Central memory CD8-positive, alpha-beta T cell (primary cell): ENCODE data around the gene WRAP53.
"Not testable (repeated sequence)": the region's sequence is repeated elsewhere in the genome, so short reads cannot be mapped to it uniquely, and the experiment has no call there.

ENCODE experiments used
- ATAC-seq: fragments of 150-1000 bp; cut with Tn5 transposase; replicated peaks from 2 replicates; pipeline ENCODE4 v1.10.0; 2022; ENCODE audit warnings: mild to moderate bottlenecking, moderate FRiP score, moderate number of reproducible peaks; ENCODE audit not compliant: poor library complexity, severe bottlenecking; ENCODE audit errors: extremely low read depth
- DNase-seq, 2 donors: peaks; one replicate each; pipeline ENCODE4 v3.0.0; 2021; ENCODE audit warnings: low spot score in 2 of 2
- H3K27ac Mint-ChIP-seq: one replicate; pipeline ENCODE4 v1.8.0; 2022; ENCODE audit warnings: low read depth, mild to moderate bottlenecking, moderate library complexity, mixed read lengths
- H3K27me3 Mint-ChIP-seq: one replicate; pipeline ENCODE4 v1.8.0; 2022; ENCODE audit warnings: mixed read lengths
- H3K36me3 Mint-ChIP-seq: one replicate; pipeline ENCODE4 v1.8.0; 2022; ENCODE audit warnings: mild to moderate bottlenecking, moderate library complexity, mixed read lengths; ENCODE audit not compliant: insufficient read depth
- H3K4me1 Mint-ChIP-seq: one replicate; pipeline ENCODE4 v1.8.0; 2022; ENCODE audit warnings: mixed read lengths
- H3K4me3 Mint-ChIP-seq: one replicate; pipeline ENCODE4 v1.8.0; 2022; ENCODE audit warnings: mild to moderate bottlenecking, moderate library complexity, mixed read lengths
- H3K9me3 Mint-ChIP-seq: one replicate; pipeline ENCODE4 v1.8.0; 2022; ENCODE audit warnings: mixed read lengths

Gene WRAP53

GRCh38 chr17:7687908-7688807, at the start of gene WRAP53:
Gene WRAP53, plus strand, starts transcription at chr17:7688477. Its CDS starts 172 bp downstream, at chr17:7688649.
- Mint-ChIP-seq H3K27ac (peak within 1 kb of the TSS; percentile 100), H3K36me3 (peaks cover 42% of the 10 kb centered on the region), H3K9me3 (no peaks in the 10 kb centered on the region), H3K4me1 (peaks cover 52% of the 10 kb centered on the region), H3K27me3 (no peaks in the 10 kb centered on the region), H3K4me3 (peak within 1 kb of the TSS; percentile 89)
- peak; percentile 74 for ATAC-seq
- peak; percentile 96 to 97 for DNase-seq

GRCh38 chr17:7640783-7641182, 47.5 kb upstream of the WRAP53 start:
- no peak for DNase-seq
- Mint-ChIP-seq H3K4me3 (no peak overlapping the region), H3K9me3 (no peaks in the 10 kb centered on the region), H3K27ac (no peak overlapping the region), H3K36me3 (no peaks in the 10 kb centered on the region), H3K4me1 (no peaks in the 10 kb centered on the region), H3K27me3 (peaks cover 12% of the 10 kb centered on the region)
- ATAC-seq = no peak

GRCh38 chr17:7641635-7642034, 46.6 kb upstream of the WRAP53 start:
- not testable (repeated sequence) for ATAC-seq, H3K4me3 Mint-ChIP-seq, H3K27ac Mint-ChIP-seq, DNase-seq, H3K36me3 Mint-ChIP-seq, H3K4me1 Mint-ChIP-seq, H3K9me3 Mint-ChIP-seq
- H3K27me3 Mint-ChIP-seq = peaks cover 21% of the 10 kb centered on the region

GRCh38 chr17:7644775-7645174, 43.5 kb upstream of the WRAP53 start:
- H3K9me3 Mint-ChIP-seq = no peaks in the 10 kb centered on the region
- H3K4me3 Mint-ChIP-seq = no peak overlapping the region
- ATAC-seq (no peak), DNase-seq (no peak)
- H3K36me3 Mint-ChIP-seq = peaks cover 2% of the 10 kb centered on the region
- peaks cover 42% of the 10 kb centered on the region for H3K27me3 Mint-ChIP-seq
- no peak overlapping the region for H3K27ac Mint-ChIP-seq
- peaks cover 1% of the 10 kb centered on the region for H3K4me1 Mint-ChIP-seq

GRCh38 chr17:7646457-7646856, 41.8 kb upstream of the WRAP53 start:
- Mint-ChIP-seq H3K27ac (no peak overlapping the region), H3K4me3 (no peak overlapping the region), H3K36me3 (peaks cover 4% of the 10 kb centered on the region), H3K27me3 (peaks cover 59% of the 10 kb centered on the region), H3K9me3 (no peaks in the 10 kb centered on the region), H3K4me1 (peaks cover 18% of the 10 kb centered on the region)
- ATAC-seq (no peak), DNase-seq (no peak)

- peaks cover 18% of the 10 kb centered on the region for H3K4me1 Mint-ChIP-seq
- DNase-seq = no peak
- H3K27ac Mint-ChIP-seq = no peak overlapping the region
These were observed 41.3 kb upstream of the WRAP53 start for GRCh38 chr17:7647018-7647417.

GRCh38 chr17:7650509-7651096, 37.7 kb upstream of the WRAP53 start, which contains the start of gene ATP1B2:
Gene ATP1B2, plus strand, starts transcription at chr17:7650926. Its CDS starts 593 bp downstream, at chr17:7651519.
- peak; percentile 85 for ATAC-seq
- Mint-ChIP-seq H3K27ac (no peak within 1 kb of the TSS), H3K27me3 (peaks cover 78% of the 10 kb centered on the region), H3K9me3 (no peaks in the 10 kb centered on the region), H3K4me1 (peaks cover 18% of the 10 kb centered on the region), H3K4me3 (peak within 1 kb of the TSS; percentile 69), H3K36me3 (peaks cover 6% of the 10 kb centered on the region)
- peak; percentile 35 to 41 for DNase-seq

More at GRCh38 chr17:7647018-7647417, 41.3 kb upstream of the WRAP53 start:
- Mint-ChIP-seq H3K9me3 (no peaks in the 10 kb centered on the region), H3K27me3 (peaks cover 61% of the 10 kb centered on the region), H3K36me3 (peaks cover 5% of the 10 kb centered on the region), H3K4me3 (no peak overlapping the region)
- no peak for ATAC-seq

GRCh38 chr17:7651097-7651664, 37.1 kb upstream of the WRAP53 start:
- ATAC-seq (peak; percentile 15), DNase-seq (no peak)
- Mint-ChIP-seq H3K4me3 (peak overlapping the region; percentile 69), H3K27me3 (peaks cover 73% of the 10 kb centered on the region), H3K27ac (no peak overlapping the region), H3K36me3 (peaks cover 6% of the 10 kb centered on the region), H3K9me3 (no peaks in the 10 kb centered on the region), H3K4me1 (peaks cover 18% of the 10 kb centered on the region)

- Mint-ChIP-seq H3K27ac (no peak overlapping the region), H3K4me1 (peaks cover 18% of the 10 kb centered on the region), H3K36me3 (peaks cover 6% of the 10 kb centered on the region), H3K27me3 (peaks cover 68% of the 10 kb centered on the region), H3K9me3 (no peaks in the 10 kb centered on the region), H3K4me3 (peak overlapping the region; percentile 69)
- no peak for ATAC-seq
- DNase-seq = no peak
These were observed 36.5 kb upstream of the WRAP53 start for GRCh38 chr17:7651665-7652387.

GRCh38 chr17:7652388-7653356, 35.6 kb upstream of the WRAP53 start:
- Mint-ChIP-seq H3K27ac (no peak overlapping the region), H3K9me3 (no peaks in the 10 kb centered on the region), H3K36me3 (peaks cover 6% of the 10 kb centered on the region), H3K4me3 (peak overlapping the region; percentile 43), H3K27me3 (peaks cover 71% of the 10 kb centered on the region), H3K4me1 (peaks cover 18% of the 10 kb centered on the region)
- ATAC-seq (no peak), DNase-seq (no peak)

- ATAC-seq = no peak
These were observed 33.3 kb upstream of the WRAP53 start for GRCh38 chr17:7654832-7655540.

More at GRCh38 chr17:7654832-7655540, 33.3 kb upstream of the WRAP53 start:
- peaks cover 3% of the 10 kb centered on the region for H3K36me3 Mint-ChIP-seq
- H3K27me3 Mint-ChIP-seq = peaks cover 55% of the 10 kb centered on the region
- H3K9me3 Mint-ChIP-seq = no peaks in the 10 kb centered on the region
- H3K4me1 Mint-ChIP-seq = peaks cover 15% of the 10 kb centered on the region
- no peak overlapping the region for H3K27ac Mint-ChIP-seq
- H3K4me3 Mint-ChIP-seq = no peak overlapping the region
- DNase-seq = no peak
